Psoas muscle (tissue), 8 donors: ENCODE results near the gene PSAPL1. TPM values are rescaled to one million over a fixed set of nuclear protein-coding genes. Genes with fewer than 3 reads are reported as not detected.
A peak's percentile ranks its signal among the peaks of the same experiment; 100 is the strongest.

Experiments
- ATAC-seq, 4 donors: fragments of 200-7000 bp; cut with Tn5 transposase; one replicate each; pipeline ENCODE4 v1.9.1; 2020; ENCODE audit warnings: moderate library complexity in 3 of 4, mild to moderate bottlenecking in 2 of 4
- DNase-seq, 2 donors: peaks; one replicate each; pipeline ENCODE4 v3.0.0-alpha.2; 2020
- H3K27ac ChIP-seq: fragments of 200-600 bp; one replicate; pipeline ENCODE4 v1.8.0; 2022
- H3K27me3 ChIP-seq, 3 donors: fragments of 200-600 bp in 1 of 3; one replicate each; pipeline versions ENCODE4 v1.6.1 to v1.8.0; 2013 to 2022; ENCODE audit warnings: low read length in 2 of 3, mild to moderate bottlenecking in 2 of 3, moderate library complexity in 1 of 3; ENCODE audit not compliant: insufficient read depth in 3 of 3
- H3K36me3 ChIP-seq, 2 donors: fragments of 200-600 bp in 1 of 2; one replicate each; pipeline versions ENCODE4 v1.6.1 to v1.8.0; 2013 to 2022; ENCODE audit warnings: low read depth in 1 of 2, mild to moderate bottlenecking in 1 of 2, moderate library complexity in 1 of 2; ENCODE audit not compliant: insufficient read depth in 1 of 2
- H3K4me1 ChIP-seq: fragments of 200-600 bp; one replicate; pipeline ENCODE4 v1.8.0; 2022
- H3K4me3 ChIP-seq: fragments of 200-600 bp; one replicate; pipeline ENCODE4 v1.8.0; 2022; ENCODE audit warnings: mild to moderate bottlenecking
- H3K9me3 ChIP-seq: fragments of 200-600 bp; one replicate; pipeline ENCODE4 v1.8.0; 2022
- WGBS, 3 donors: extraction: QIAGEN DNeasy Blood & Tissue Kit; methylation state at CpG; one replicate each; pipeline versions ENCODE4 v1.1.6 to v1.1.7; 2013; 5-methylcytosine and 5-hydroxymethylcytosine counted together
- intact Hi-C, 2 donors: fragments of 100-400 bp; cut with DNase I; formaldehyde crosslinking; loops; one replicate each; pipeline versions ENCODE4 v1.11.0 to v1.14.2; 2022
- polyA plus RNA-seq, 3 donors: library from polyadenylated mRNA; stranded (reverse); fragments of 200-250 nt; gene quantifications; one replicate each; pipeline ENCODE4 v1.2.3, GENCODE V29; 2013
- total RNA-seq, 4 donors: library from RNA; stranded (reverse); fragmentation: NEBNext Ultra II Directional in 2 of 4; extraction: Animal tissue kit (Norgen Biotek cat#: 25700) in 2 of 4; gene quantifications; one replicate each; pipeline versions ENCODE4 v1.2.1 to v1.2.4, GENCODE V29; 2021 to 2023
- TF ChIP-seq, protein P1 (sequence below): fragments of 200-600 bp; IDR thresholded peaks from one replicate; pipeline ENCODE4 v1.8.0; 2022; ENCODE audit warnings: antibody characterized with exemption
- donor health status: healthy with polysubstance abuse.
- donor health status: DM: no; HTN: no; CAD: no; lungs with moderate emphysema.
- donor health status: Bipolar disorder and iron deficiency.
- donor health status: healthy.
- donor health status: DM: yes; HTN: yes; CAD: no.
- donor health status: DM: no; HTN: no; CAD: no.
- donor health status: DM: no; HTN: no; CAD: no.
- donor health status: DM: yes; HTN: yes; CAD: no.

Gene PSAPL1
- total and polyA plus RNA-seq, 7 donors, result not detected

DNA sequence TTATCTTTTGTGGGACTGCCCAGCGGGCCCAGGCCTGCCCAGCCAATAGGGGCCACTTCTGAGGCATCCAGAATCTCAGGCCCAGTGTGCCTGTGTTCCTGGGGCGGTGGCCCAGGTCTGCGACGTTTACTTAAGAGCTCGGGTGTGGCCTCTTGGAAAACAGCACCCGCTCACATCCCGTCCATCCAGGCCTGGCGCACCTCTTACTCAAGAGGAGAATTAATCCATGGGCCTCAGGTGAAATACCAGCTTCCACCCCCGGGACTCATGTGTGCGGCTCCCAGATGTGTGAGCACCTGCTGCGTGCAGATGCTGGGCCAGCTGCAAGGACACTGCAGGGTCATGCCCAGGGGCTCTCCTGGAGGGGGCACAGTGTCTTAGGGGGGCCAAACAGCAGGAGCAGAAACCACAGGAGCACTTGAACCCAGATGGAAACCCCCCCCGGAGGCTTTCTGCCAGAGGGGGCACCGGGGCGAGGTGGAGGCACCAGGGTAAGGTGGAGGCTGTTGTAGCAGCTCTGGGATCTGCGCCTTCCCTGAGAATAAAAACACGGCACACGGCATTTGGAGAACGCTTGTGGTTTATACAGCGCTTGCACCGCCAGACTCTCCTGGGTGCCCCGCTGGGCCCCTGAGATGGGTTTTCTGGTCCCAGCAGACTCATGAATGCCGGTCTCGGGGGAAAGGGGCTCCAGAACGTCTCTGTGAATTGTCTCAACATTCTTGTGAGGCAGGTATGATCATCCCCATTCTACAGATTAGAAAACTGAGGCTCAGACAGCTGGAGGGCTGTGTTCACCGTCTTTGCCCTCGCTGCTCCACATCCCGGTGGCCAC lies 2.8 kb downstream of the PSAPL1 start:
- TF ChIP-seq, protein P1, sequence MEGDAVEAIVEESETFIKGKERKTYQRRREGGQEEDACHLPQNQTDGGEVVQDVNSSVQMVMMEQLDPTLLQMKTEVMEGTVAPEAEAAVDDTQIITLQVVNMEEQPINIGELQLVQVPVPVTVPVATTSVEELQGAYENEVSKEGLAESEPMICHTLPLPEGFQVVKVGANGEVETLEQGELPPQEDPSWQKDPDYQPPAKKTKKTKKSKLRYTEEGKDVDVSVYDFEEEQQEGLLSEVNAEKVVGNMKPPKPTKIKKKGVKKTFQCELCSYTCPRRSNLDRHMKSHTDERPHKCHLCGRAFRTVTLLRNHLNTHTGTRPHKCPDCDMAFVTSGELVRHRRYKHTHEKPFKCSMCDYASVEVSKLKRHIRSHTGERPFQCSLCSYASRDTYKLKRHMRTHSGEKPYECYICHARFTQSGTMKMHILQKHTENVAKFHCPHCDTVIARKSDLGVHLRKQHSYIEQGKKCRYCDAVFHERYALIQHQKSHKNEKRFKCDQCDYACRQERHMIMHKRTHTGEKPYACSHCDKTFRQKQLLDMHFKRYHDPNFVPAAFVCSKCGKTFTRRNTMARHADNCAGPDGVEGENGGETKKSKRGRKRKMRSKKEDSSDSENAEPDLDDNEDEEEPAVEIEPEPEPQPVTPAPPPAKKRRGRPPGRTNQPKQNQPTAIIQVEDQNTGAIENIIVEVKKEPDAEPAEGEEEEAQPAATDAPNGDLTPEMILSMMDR, result no peak
- Histone ChIP-seq H3K27ac (no peak overlapping the region), H3K4me3 (no peak overlapping the region), H3K4me1 (no peaks in the 10 kb centered on the region), H3K9me3 (no peaks in the 10 kb centered on the region), H3K36me3 (no peaks in the 10 kb centered on the region), H3K27me3 (peaks cover 0 to 2% (median 0%) of the 10 kb centered on the region in 3 donors)
- intact Hi-C loops, result no loop called here
- no peak for ATAC-seq
- 90 to 91% (median 90%) methylated on average over 27 of the region's 27 CpGs for WGBS, 3 donors
- peak in 1 of 2 donors; percentile 42 for DNase-seq

GRCh38 chr4:7430965-7431695 lies 3.6 kb downstream of the PSAPL1 start:
- DNase-seq (peak in 1 of 2 donors; percentile 18), ATAC-seq (no peak)
- no peaks in the 10 kb centered on the region for H3K9me3 ChIP-seq

DNA sequence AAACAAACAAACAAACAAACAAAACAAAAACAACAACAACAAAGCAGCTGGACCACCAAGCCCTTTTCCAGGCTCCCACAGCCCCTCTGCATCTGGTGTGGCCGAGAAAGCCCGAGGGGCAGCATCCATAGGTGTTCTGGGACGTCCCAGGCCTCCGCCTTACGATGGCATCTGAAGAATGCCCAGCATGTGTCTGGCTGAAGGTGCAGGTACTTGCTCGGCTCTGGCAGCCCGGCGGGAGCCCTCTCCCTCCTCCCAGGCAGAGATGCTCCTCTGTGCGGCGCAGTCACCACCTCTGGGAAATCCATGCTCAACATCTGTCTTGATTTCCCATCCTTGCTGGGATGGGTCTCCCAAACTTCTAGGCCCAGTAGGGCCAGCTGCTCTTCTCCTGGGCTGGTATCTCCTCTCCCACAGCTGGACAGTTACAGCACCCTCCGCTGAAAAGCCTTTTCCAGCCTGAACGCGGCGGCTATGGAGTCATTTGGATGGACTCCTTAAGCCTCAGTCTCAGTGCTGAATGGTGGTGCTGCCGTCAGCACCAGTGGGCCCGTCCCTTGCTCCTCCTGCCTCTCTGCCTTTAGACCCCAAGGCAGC lies 4.3 kb downstream of the PSAPL1 start:
- Histone ChIP-seq H3K36me3 (no peaks in the 10 kb centered on the region), H3K27me3 (no peaks in the 10 kb centered on the region), H3K4me1 (no peaks in the 10 kb centered on the region), H3K4me3 (no peak overlapping the region), H3K27ac (no peak overlapping the region), H3K9me3 (no peaks in the 10 kb centered on the region)
- peak in 1 of 2 donors; percentile 31 for DNase-seq
- ATAC-seq, result no peak
- TF ChIP-seq, protein P1, result no peak
- 70 to 82% (median 79%) methylated on average over 16 of the region's 16 CpGs for WGBS, 3 donors
- intact Hi-C loops, result no loop called here

More at GRCh38 chr4:7430965-7431695, 3.6 kb downstream of the PSAPL1 start:
- no peaks in the 10 kb centered on the region for H3K4me1 ChIP-seq
- TF ChIP-seq, protein P1, result no peak
- intact Hi-C loops, result no loop called here
- no peak overlapping the region for H3K27ac ChIP-seq
- no peaks in the 10 kb centered on the region for H3K36me3 ChIP-seq
- WGBS, 3 donors, result 88 to 91% (median 90%) methylated on average over 17 of the region's 17 CpGs
- H3K4me3 ChIP-seq, result no peak overlapping the region
- peaks cover 0 to 2% (median 0%) of the 10 kb centered on the region in 3 donors for H3K27me3 ChIP-seq

DNA sequence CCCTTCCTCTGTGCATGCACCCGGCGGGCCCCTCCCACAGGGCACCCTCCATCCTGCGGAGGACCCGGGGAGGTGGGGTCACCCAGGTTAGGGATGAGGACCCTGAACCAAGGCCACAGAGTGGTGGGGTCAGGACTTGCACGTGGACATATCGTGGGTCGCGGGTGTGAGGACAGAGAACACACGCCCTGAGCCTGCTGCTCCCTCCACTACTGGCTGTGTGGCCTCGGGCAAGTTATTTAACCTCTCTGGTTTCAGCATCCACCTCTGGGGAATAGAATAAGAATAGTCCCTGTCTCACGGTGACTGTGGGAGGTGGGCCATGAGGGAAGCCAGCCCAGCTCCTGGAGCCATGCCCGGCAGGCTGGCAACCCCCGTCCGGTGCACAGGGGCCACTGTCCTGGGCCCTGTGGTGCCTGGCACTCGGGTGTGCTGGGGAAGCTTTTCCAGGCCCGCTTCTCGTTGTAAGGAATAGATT lies 5.1 kb downstream of the PSAPL1 start:
- H3K9me3 ChIP-seq, result no peaks in the 10 kb centered on the region
- intact Hi-C loops, result no loop called here
- ATAC-seq, result no peak
- H3K4me3 ChIP-seq, result no peak overlapping the region
- 71 to 78% (median 76%) methylated on average over 17 of the region's 17 CpGs for WGBS, 3 donors
- no peak for DNase-seq
- H3K27ac ChIP-seq, result no peak overlapping the region
- no peaks in the 10 kb centered on the region for H3K4me1 ChIP-seq
- peaks cover 0 to 2% (median 0%) of the 10 kb centered on the region in 3 donors for H3K27me3 ChIP-seq
- TF ChIP-seq, protein P1, result no peak
- no peaks in the 10 kb centered on the region for H3K36me3 ChIP-seq
